CD4-positive, alpha-beta T cell treated with Interleukin-10 for 1 hour (primary cell): ENCODE measurements around the gene EXOC3L4.

Source experiments
- DNase-seq: peaks from one replicate; pipeline ENCODE4 v3.0.0-alpha.2; 2020

The EXOC3L4 gene

GRCh38 chr14:103123634-103124500 is 29.3 kb downstream of the EXOC3L4 start:
- DNase-seq: no peak

GRCh38 chr14:103124501-103125001 is 30.0 kb downstream of the EXOC3L4 start:
- DNase-seq: no peak

GRCh38 chr14:103125098-103126070 is 30.9 kb downstream of the EXOC3L4 start:
- no peak for DNase-seq

- DNase-seq: no peak
Observed at GRCh38 chr14:103126088-103126872, 31.8 kb downstream of the EXOC3L4 start.

- DNase-seq: no peak
Observed at GRCh38 chr14:103126873-103127304, 32.4 kb downstream of the EXOC3L4 start.

GRCh38 chr14:103127356-103127755 is 32.8 kb downstream of the EXOC3L4 start:
- DNase-seq: no peak

- DNase-seq: no peak
Observed at GRCh38 chr14:103127861-103128598, 33.5 kb downstream of the EXOC3L4 start.

GRCh38 chr14:103128631-103129300 is 34.2 kb downstream of the EXOC3L4 start:
- DNase-seq: no peak

GRCh38 chr14:103129301-103130016 is 34.9 kb downstream of the EXOC3L4 start:
- DNase-seq: no peak

- DNase-seq: no peak
Observed at GRCh38 chr14:103130017-103130764, 35.7 kb downstream of the EXOC3L4 start.

GRCh38 chr14:103130965-103131364 is 36.4 kb downstream of the EXOC3L4 start:
- DNase-seq: no peak

- no peak for DNase-seq
Observed at GRCh38 chr14:103131580-103131979, 37.1 kb downstream of the EXOC3L4 start.

GRCh38 chr14:103132381-103133209 is 38.1 kb downstream of the EXOC3L4 start:
- DNase-seq: no peak

GRCh38 chr14:103133210-103134140 is 39.0 kb downstream of the EXOC3L4 start:
- DNase-seq: no peak

- no peak for DNase-seq
Observed at GRCh38 chr14:103134405-103134804, 39.9 kb downstream of the EXOC3L4 start.

GRCh38 chr14:103134919-103135318 is 40.4 kb downstream of the EXOC3L4 start:
- DNase-seq: no peak
